Ammon's horn (tissue), 1 donor: ENCODE results near the gene ALOXE3.

Experiments used
- DNase-seq: peaks from one replicate; pipeline ENCODE4 v3.0.0-alpha.2; 2016; ENCODE audit warnings: low spot score

ALOXE3 gene

GRCh38 chr17:8117980-8118768 lies at the start of gene ALOXE3:
TSS of gene ALOXE3 (minus strand) at chr17:8118514. CDS start at chr17:8117990, 524 bp downstream.
- peak; percentile 23 for DNase-seq

- DNase-seq = no peak
These were observed 49.2 kb upstream of the ALOXE3 start for GRCh38 chr17:8167526-8167925.

- DNase-seq = no peak
These were observed 48.4 kb upstream of the ALOXE3 start for GRCh38 chr17:8166731-8167130.

GRCh38 chr17:8164815-8165131 lies 46.5 kb upstream of the ALOXE3 start:
- DNase-seq = no peak

- peak; percentile 63 for DNase-seq
These were observed 45.9 kb upstream of the ALOXE3 start for GRCh38 chr17:8163978-8164814.

GRCh38 chr17:8162997-8163977 lies 45.0 kb upstream of the ALOXE3 start:
- DNase-seq = no peak

- peak; percentile 78 for DNase-seq
These were observed 44.1 kb upstream of the ALOXE3 start, which contains the start of gene VAMP2 for GRCh38 chr17:8162233-8162996. TSS of gene VAMP2 (minus strand) at chr17:8162948. CDS start at chr17:8162879, 69 bp downstream.

GRCh38 chr17:8161289-8162232 lies 43.2 kb upstream of the ALOXE3 start:
- no peak for DNase-seq

- no peak for DNase-seq
These were observed 42.5 kb upstream of the ALOXE3 start for GRCh38 chr17:8160741-8161221.

GRCh38 chr17:8160224-8160577 lies 41.9 kb upstream of the ALOXE3 start:
- DNase-seq = no peak

GRCh38 chr17:8159459-8160223 lies 41.3 kb upstream of the ALOXE3 start:
- DNase-seq = no peak

- no peak for DNase-seq
These were observed 40.7 kb upstream of the ALOXE3 start for GRCh38 chr17:8159032-8159400.

- DNase-seq = peak; percentile 93
These were observed 40.1 kb upstream of the ALOXE3 start for GRCh38 chr17:8158267-8159031.

GRCh38 chr17:8156246-8156992 lies 38.1 kb upstream of the ALOXE3 start:
- DNase-seq = peak; percentile 99

GRCh38 chr17:8155996-8156245 lies 37.6 kb upstream of the ALOXE3 start:
- no peak for DNase-seq

- no peak for DNase-seq
These were observed 37.1 kb upstream of the ALOXE3 start for GRCh38 chr17:8155231-8155995.

GRCh38 chr17:8154608-8155155 lies 36.4 kb upstream of the ALOXE3 start:
- DNase-seq = no peak
